Hepatocyte (in vitro differentiated cells): ENCODE data around the gene XPO5. TPM values are rescaled to one million over a fixed set of nuclear protein-coding genes. Genes with fewer than 3 reads are reported as not detected.
A peak's percentile ranks its signal among the peaks of the same experiment; 100 is the strongest.

Source experiments
- DNase-seq: peaks from one replicate; pipeline ENCODE4 v3.0.0-alpha.2; 2016; ENCODE audit warnings: low spot score
- H2AFZ ChIP-seq: fragments of 200-600 bp; sonication (generic); 2 replicates; pipeline ENCODE4 v1.6.0; 2016; ENCODE audit warnings: antibody characterized with exemption, mild to moderate bottlenecking
- H3K27ac ChIP-seq: fragments of 200-600 bp; sonication (generic); 2 replicates; pipeline ENCODE4 v1.5.1; 2016; ENCODE audit warnings: mild to moderate bottlenecking
- H3K27me3 ChIP-seq: fragments of 200-600 bp; sonication (generic); 2 replicates; pipeline ENCODE4 v1.6.1; 2016
- H3K36me3 ChIP-seq: fragments of 200-600 bp; sonication (generic); replicated peaks from 2 replicates; pipeline ENCODE4 v1.5.1; 2016; ENCODE audit warnings: low read depth; ENCODE audit not compliant: insufficient read depth
- H3K4me1 ChIP-seq: fragments of 200-600 bp; sonication (generic); 2 replicates; pipeline ENCODE4 v1.5.1; 2016; ENCODE audit warnings: mild to moderate bottlenecking, moderate library complexity; ENCODE audit not compliant: insufficient read depth
- H3K4me2 ChIP-seq: fragments of 200-600 bp; sonication (generic); 2 replicates; pipeline ENCODE4 v1.6.0; 2016
- H3K4me3 ChIP-seq: fragments of 200-600 bp; sonication (generic); 2 replicates; pipeline ENCODE4 v1.5.1; 2016; ENCODE audit warnings: mild to moderate bottlenecking
- H3K79me2 ChIP-seq: fragments of 200-600 bp; sonication (generic); 2 replicates; pipeline ENCODE4 v1.6.0; 2017; ENCODE audit warnings: mild to moderate bottlenecking
- H3K9me2 ChIP-seq: fragments of 200-600 bp; sonication (generic); replicated peaks from 2 replicates; pipeline ENCODE4 v1.6.0; 2017; ENCODE audit warnings: mild to moderate bottlenecking; ENCODE audit not compliant: insufficient read depth
- H3K9me3 ChIP-seq: fragments of 200-600 bp; sonication (generic); 2 replicates; pipeline ENCODE4 v1.5.1; 2016; ENCODE audit warnings: low read depth, mild to moderate bottlenecking
- H4K20me1 ChIP-seq: fragments of 200-600 bp; sonication (generic); 2 replicates; pipeline ENCODE4 v1.6.0; 2016; ENCODE audit warnings: mild to moderate bottlenecking; ENCODE audit not compliant: insufficient read depth, poor library complexity, severe bottlenecking
- CTCF ChIP-seq: fragments of 200-600 bp; sonication (generic); IDR thresholded peaks from 2 replicates; pipeline ENCODE4 v1.5.1; 2016; ENCODE audit warnings: antibody characterized with exemption, mild to moderate bottlenecking; ENCODE audit not compliant: poor library complexity
- EZH2 ChIP-seq: fragments of 200-600 bp; sonication (generic); IDR thresholded peaks from 2 replicates; pipeline ENCODE4 v1.6.1; 2016; ENCODE audit warnings: antibody characterized with exemption, mild to moderate bottlenecking, borderline replicate concordance
- EZH2phosphoT487 ChIP-seq: fragments of 200-600 bp; sonication (generic); IDR thresholded peaks from one replicate; pipeline ENCODE4 v1.6.1; 2018; ENCODE audit warnings: antibody characterized with exemption, mild to moderate bottlenecking, low read depth, moderate library complexity; ENCODE audit not compliant: unreplicated experiment, severe bottlenecking
- WGBS: methylation state at CpG from one replicate; pipeline ENCODE4 v1.1.6; 2016; ENCODE audit warnings: low lambda C conversion rate; ENCODE audit errors: missing lambda C conversion rate; 5-methylcytosine and 5-hydroxymethylcytosine counted together
- polyA plus RNA-seq: library from polyadenylated mRNA; unstranded; fragments of >200 nt; fragmentation: Nextera tagmentation; extraction: Ambion mirVana; gene quantifications from 2 replicates; pipeline ENCODE4 v1.2.1, GENCODE V29; 2016
- total RNA-seq: library from RNA; depleted of rRNA; stranded (reverse); fragments of >200 nt; gene quantifications from 2 replicates; pipeline ENCODE4 v1.2.3, GENCODE V29; 2014

XPO5 gene
- total and polyA plus RNA-seq, 2 experiments from 2014 or later = 16.2 to 23.4 TPM

GRCh38 chr6:43509984-43510826 lies 65.6 kb downstream of the XPO5 start, which contains the start of gene LRRC73:
Gene LRRC73 (minus strand): TSS chr6:43510346. CDS start chr6:43509785, 561 bp downstream.
- H3K9me3 ChIP-seq = no peaks in the 10 kb centered on the region
- 16% methylated on average over 55 of the region's 96 CpGs for WGBS
- peaks cover 12% of the 10 kb centered on the region for H3K27me3 ChIP-seq
- H3K36me3 ChIP-seq = no peaks in the 10 kb centered on the region
- H3K4me1 ChIP-seq = peaks cover 18% of the 10 kb centered on the region
- peaks cover 6% of the 10 kb centered on the region for H4K20me1 ChIP-seq
- peak; percentile 93 for DNase-seq
- H3K79me2 ChIP-seq = peaks cover 9% of the 10 kb centered on the region
- peak within 1 kb of the TSS; percentile 99 for H3K4me2 ChIP-seq
- H3K9me2 ChIP-seq = no peaks in the 10 kb centered on the region
- no peak for TF ChIP-seq EZH2phosphoT487
- TF ChIP-seq CTCF = no peak
- no peak for TF ChIP-seq EZH2
- H3K4me3 ChIP-seq = peak within 1 kb of the TSS; percentile 38
- H3K27ac ChIP-seq = no peak within 1 kb of the TSS
- H2AFZ ChIP-seq = peak within 1 kb of the TSS; percentile 8

DNA sequence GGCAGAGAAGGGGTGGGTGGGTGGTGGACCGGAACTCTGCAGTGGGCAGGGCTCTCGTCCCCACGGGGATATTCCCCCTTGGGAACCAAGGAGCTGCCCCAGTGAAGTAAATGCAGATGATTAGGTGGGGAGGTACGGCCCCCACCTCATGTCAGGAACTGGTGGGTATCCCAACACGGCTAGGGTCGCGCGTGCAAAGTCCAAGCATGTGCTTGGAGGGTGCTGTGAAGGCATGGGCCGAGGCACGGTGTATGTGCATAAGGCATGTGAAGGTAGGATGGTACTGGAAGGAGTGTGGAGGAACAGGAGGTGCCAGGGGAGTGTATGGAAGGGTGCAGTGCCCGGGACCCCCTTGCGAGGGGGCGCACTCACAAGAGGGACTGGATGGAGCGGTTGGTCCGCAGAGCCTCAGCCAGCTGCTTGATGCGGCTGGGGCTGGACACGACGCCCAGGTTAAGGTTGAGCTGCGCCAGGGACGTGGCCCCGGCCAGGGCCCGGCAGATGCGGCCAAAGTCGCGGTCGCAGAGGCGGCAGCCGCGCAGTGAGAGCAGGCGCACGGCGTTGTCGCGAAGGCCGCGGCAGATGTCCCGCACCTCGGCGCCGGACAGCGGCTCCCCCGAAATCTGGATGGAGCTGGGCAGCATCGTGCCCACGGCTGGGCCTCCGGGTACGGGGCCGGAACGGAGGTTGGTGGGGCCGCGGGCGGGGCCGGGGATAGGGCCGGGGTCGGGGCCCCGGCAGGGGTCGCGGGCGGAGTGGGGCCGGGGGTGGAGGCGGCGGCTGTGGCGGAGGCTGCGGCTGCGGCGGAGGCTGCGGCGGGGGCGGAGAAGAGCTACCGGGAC lies 66.5 kb downstream of the XPO5 start:
- TF ChIP-seq CTCF = no peak
- peak; percentile 30 for TF ChIP-seq EZH2
- DNase-seq = no peak
- H3K9me3 ChIP-seq = no peaks in the 10 kb centered on the region
- WGBS = 22% methylated on average over 34 of the region's 69 CpGs
- H3K27ac ChIP-seq = no peak overlapping the region
- H3K36me3 ChIP-seq = no peaks in the 10 kb centered on the region
- H2AFZ ChIP-seq = peak overlapping the region; percentile 8
- H3K9me2 ChIP-seq = no peaks in the 10 kb centered on the region
- peaks cover 12% of the 10 kb centered on the region for H3K27me3 ChIP-seq
- peaks cover 15% of the 10 kb centered on the region for H3K4me1 ChIP-seq
- H3K4me2 ChIP-seq = peak overlapping the region; percentile 99
- peaks cover 2% of the 10 kb centered on the region for H3K79me2 ChIP-seq
- peak overlapping the region; percentile 38 for H3K4me3 ChIP-seq
- H4K20me1 ChIP-seq = no peaks in the 10 kb centered on the region

DNA sequence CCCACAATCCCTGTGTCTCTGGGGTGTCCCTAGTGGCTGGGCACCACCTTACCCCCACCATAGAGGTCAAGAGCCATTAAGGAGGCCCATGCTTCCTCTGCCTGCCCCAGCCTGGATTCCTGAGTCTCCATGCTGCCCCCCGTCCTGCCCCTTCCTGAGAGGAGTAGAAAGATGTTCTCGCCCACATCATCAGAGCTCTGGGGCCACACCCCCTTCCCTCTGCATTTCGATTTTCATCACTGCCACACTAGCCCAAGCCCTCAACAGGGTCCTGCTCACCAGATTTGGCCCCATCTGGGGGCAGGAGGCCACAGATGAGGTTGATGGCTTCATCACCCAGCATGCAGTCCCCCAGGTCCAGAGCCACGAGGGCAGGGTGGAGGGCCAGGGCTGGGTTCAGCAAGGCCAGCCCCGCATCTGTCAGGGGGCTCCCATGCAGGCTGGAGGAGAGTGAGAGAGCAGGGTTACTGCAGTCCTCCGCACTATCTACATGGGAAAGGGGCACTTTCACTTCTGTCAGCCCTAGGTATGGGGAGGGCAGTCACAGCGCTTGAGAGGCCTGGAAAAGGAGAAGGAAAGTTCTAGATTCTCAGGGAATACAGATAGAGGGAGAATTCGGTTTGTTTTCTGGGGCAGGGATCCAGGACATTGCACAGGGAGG lies 67.2 kb downstream of the XPO5 start:
- H3K9me3 ChIP-seq = no peaks in the 10 kb centered on the region
- DNase-seq = no peak
- no peaks in the 10 kb centered on the region for H3K79me2 ChIP-seq
- no peak overlapping the region for H3K4me3 ChIP-seq
- H3K4me1 ChIP-seq = peaks cover 15% of the 10 kb centered on the region
- no peaks in the 10 kb centered on the region for H3K9me2 ChIP-seq
- peaks cover 12% of the 10 kb centered on the region for H3K27me3 ChIP-seq
- WGBS = 77% methylated on average over 8 of the region's 8 CpGs
- TF ChIP-seq CTCF = no peak
- TF ChIP-seq EZH2 = no peak
- TF ChIP-seq EZH2phosphoT487 = no peak
- H3K27ac ChIP-seq = no peak overlapping the region
- no peaks in the 10 kb centered on the region for H4K20me1 ChIP-seq
- no peaks in the 10 kb centered on the region for H3K36me3 ChIP-seq
- no peak overlapping the region for H3K4me2 ChIP-seq
- no peak overlapping the region for H2AFZ ChIP-seq
